Measurements from ENCODE around the gene SRSF1.
A peak's percentile ranks its signal among the peaks of the same experiment; 100 is the strongest.

Gene SRSF1

GRCh38 chr17:58019521-58019920 is 12.5 kb upstream of the SRSF1 start:
- FAIRE-seq, result no peak
- DNase-seq (ENCODE audit: extremely low spot score, insufficient read length, low read depth), result no peak

GRCh38 chr17:58019039-58019438 is 12.0 kb upstream of the SRSF1 start:
- FAIRE-seq (no peak), DNase-seq (ENCODE audit: extremely low spot score, insufficient read length, low read depth) (no peak)

- FAIRE-seq (no peak), DNase-seq (ENCODE audit: extremely low spot score, insufficient read length, low read depth) (no peak)
These were observed 3.2 kb upstream of the SRSF1 start for GRCh38 chr17:58010067-58010799.

- DNase-seq (ENCODE audit: extremely low spot score, insufficient read length, low read depth) (no peak), FAIRE-seq (no peak)
These were observed 998 bp upstream of the SRSF1 start for GRCh38 chr17:58007781-58008706.

GRCh38 chr17:58006560-58006923 is 504 bp downstream of the SRSF1 start:
- FAIRE-seq, result peak; percentile 58

GRCh38 chr17:58005728-58006559 is 1.1 kb downstream of the SRSF1 start:
- DNase-seq (ENCODE audit: extremely low spot score, insufficient read length, low read depth), result no peak
- FAIRE-seq, result no peak

More at GRCh38 chr17:58006560-58006923, 504 bp downstream of the SRSF1 start:
- no peak for DNase-seq (ENCODE audit: extremely low spot score, insufficient read length, low read depth)

- FAIRE-seq (no peak), DNase-seq (ENCODE audit: extremely low spot score, insufficient read length, low read depth) (no peak)
These were observed 1.9 kb downstream of the SRSF1 start for GRCh38 chr17:58005031-58005727.

- no peak for FAIRE-seq
These were observed 3.0 kb downstream of the SRSF1 start for GRCh38 chr17:58004060-58004459.

GRCh38 chr17:58002973-58003372 is 4.1 kb downstream of the SRSF1 start:
- DNase-seq (ENCODE audit: extremely low spot score, insufficient read length, low read depth) (no peak), FAIRE-seq (no peak)

More at GRCh38 chr17:58004060-58004459, 3.0 kb downstream of the SRSF1 start:
- DNase-seq (ENCODE audit: extremely low spot score, insufficient read length, low read depth), result no peak

- FAIRE-seq (no peak), DNase-seq (ENCODE audit: extremely low spot score, insufficient read length, low read depth) (no peak)
These were observed 4.7 kb downstream of the SRSF1 start for GRCh38 chr17:58002154-58002948.

- FAIRE-seq (no peak), DNase-seq (ENCODE audit: extremely low spot score, insufficient read length, low read depth) (no peak)
These were observed 5.5 kb downstream of the SRSF1 start for GRCh38 chr17:58001461-58002124.

GRCh38 chr17:57999496-58000017 is 7.5 kb downstream of the SRSF1 start:
- no peak for DNase-seq (ENCODE audit: extremely low spot score, insufficient read length, low read depth)

GRCh38 chr17:57999010-57999495 is 8.0 kb downstream of the SRSF1 start:
- FAIRE-seq (no peak), DNase-seq (ENCODE audit: extremely low spot score, insufficient read length, low read depth) (no peak)

More at GRCh38 chr17:57999496-58000017, 7.5 kb downstream of the SRSF1 start:
- FAIRE-seq, result peak; percentile 74

- DNase-seq (ENCODE audit: extremely low spot score, insufficient read length, low read depth), result no peak
- FAIRE-seq, result no peak
These were observed 9.8 kb downstream of the SRSF1 start for GRCh38 chr17:57997085-57997809.

GRCh38 chr17:57995076-57995956 is 11.7 kb downstream of the SRSF1 start:
- no peak for DNase-seq (ENCODE audit: extremely low spot score, insufficient read length, low read depth)

GRCh38 chr17:57994436-57994835 is 12.6 kb downstream of the SRSF1 start:
- no peak for FAIRE-seq
- no peak for DNase-seq (ENCODE audit: extremely low spot score, insufficient read length, low read depth)

More at GRCh38 chr17:57995076-57995956, 11.7 kb downstream of the SRSF1 start:
- peak; percentile 71 for FAIRE-seq

Data from GM18507 (cell line).